Measurements from ENCODE around the gene SRP72.

DNA sequence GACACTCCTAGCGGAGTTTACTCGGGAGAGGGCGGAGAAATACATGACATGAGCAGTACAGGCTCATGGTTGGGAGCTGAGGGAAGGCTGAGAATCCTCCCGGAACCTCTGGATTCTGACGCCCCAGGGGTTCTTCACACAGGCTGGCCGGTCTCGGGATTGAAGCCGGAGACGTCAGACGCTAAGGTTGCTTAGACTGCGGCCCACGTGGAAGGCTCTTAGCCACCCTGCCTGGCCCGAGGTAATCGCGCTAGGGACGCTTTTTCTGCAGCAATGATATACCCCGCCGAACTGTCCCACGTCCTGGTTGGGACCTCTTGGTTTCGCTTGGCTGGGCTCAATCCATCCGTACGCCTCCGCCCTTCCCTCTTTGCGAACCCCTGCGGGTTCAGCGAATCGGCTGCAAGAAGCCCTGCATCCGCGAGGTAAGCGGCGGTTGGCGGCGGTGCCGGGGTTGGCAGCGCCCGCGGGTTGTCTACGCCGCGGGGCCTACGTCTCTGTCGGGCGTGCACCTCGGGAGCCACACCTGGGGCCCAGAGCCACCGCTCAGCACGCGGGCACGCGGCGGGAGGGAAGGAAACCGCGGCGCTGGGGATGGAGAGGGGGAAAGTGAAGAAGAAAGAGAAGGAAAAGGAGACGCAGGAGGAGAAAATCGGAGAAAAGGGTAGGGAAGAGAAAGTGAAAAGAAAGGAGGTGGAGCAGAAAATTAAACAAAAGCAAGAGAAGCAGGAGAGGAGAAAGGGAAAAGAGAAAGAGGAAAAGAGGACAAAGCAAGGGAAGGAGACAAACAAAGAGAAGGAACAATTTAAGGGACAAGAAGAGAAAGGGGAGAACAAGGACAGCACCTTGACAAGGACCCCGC is 38.1 kb downstream of the SRP72 start, which contains the start of gene ARL9:
- no peak for TF ChIP-seq EZH2phosphoT487 (IDR thresholded peaks at IDR 0.05; ENCODE audit: borderline replicate concordance, low read depth)
- TF ChIP-seq, protein P1, sequence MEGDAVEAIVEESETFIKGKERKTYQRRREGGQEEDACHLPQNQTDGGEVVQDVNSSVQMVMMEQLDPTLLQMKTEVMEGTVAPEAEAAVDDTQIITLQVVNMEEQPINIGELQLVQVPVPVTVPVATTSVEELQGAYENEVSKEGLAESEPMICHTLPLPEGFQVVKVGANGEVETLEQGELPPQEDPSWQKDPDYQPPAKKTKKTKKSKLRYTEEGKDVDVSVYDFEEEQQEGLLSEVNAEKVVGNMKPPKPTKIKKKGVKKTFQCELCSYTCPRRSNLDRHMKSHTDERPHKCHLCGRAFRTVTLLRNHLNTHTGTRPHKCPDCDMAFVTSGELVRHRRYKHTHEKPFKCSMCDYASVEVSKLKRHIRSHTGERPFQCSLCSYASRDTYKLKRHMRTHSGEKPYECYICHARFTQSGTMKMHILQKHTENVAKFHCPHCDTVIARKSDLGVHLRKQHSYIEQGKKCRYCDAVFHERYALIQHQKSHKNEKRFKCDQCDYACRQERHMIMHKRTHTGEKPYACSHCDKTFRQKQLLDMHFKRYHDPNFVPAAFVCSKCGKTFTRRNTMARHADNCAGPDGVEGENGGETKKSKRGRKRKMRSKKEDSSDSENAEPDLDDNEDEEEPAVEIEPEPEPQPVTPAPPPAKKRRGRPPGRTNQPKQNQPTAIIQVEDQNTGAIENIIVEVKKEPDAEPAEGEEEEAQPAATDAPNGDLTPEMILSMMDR (IDR thresholded peaks at IDR 0.05): no peak
